ENCODE results near the gene ZBTB32. TPM values are rescaled to one million over a fixed set of nuclear protein-coding genes. Genes with fewer than 3 reads are reported as not detected.

Gene ZBTB32
- total and polyA plus RNA-seq, 2 experiments from 2014 or later, result 0.65 TPM; not detected in 1

GRCh38 chr19:35764432-35765315 lies 60.3 kb downstream of the ZBTB32 start:
- no peak for ATAC-seq
- no peak overlapping the region for H3K27ac Mint-ChIP-seq

More at GRCh38 chr19:35764432-35765315, 60.3 kb downstream of the ZBTB32 start:
- no peak overlapping the region for H3K4me2 ChIP-seq
- H3K27ac ChIP-seq (ENCODE audit: low read depth), result no peak overlapping the region
- H4K20me1 ChIP-seq (replicated peaks; ENCODE audit: insufficient read depth), result peaks cover 3% of the 10 kb centered on the region; the same call in 1 of the 2 replicates
- Mint-ChIP-seq H3K9me3 (no peaks in the 10 kb centered on the region), H3K4me3 (no peak overlapping the region), H3K27me3 (ENCODE audit: insufficient read depth, low read depth, poor library complexity) (peaks cover 6% of the 10 kb centered on the region), H3K4me1 (peaks cover 10% of the 10 kb centered on the region), H3K36me3 (ENCODE audit: low read depth) (peaks cover 40% of the 10 kb centered on the region)
- no peak overlapping the region for H2AFZ ChIP-seq
- TF ChIP-seq ZNF331 (CRISPR knock-in tag; IDR thresholded peaks at IDR 0.05; ENCODE audit: low read depth) (no peak), ZNF462 (CRISPR knock-in tag; IDR thresholded peaks at IDR 0.05) (no peak), REST (IDR thresholded peaks at IDR 0.05; ENCODE audit: unreplicated experiment) (no peak), ZNF114 (CRISPR knock-in tag; IDR thresholded peaks at IDR 0.05) (no peak), ETS1 (IDR thresholded peaks at IDR 0.05) (no peak), NANOG (IDR thresholded peaks at IDR 0.05; ENCODE audit: borderline replicate concordance) (no peak), EZH2phosphoT487 (IDR thresholded peaks at IDR 0.05; ENCODE audit: unreplicated experiment) (no peak), STAT1 (IDR thresholded peaks at IDR 0.05; ENCODE audit: unreplicated experiment) (no peak), EZH2 (IDR thresholded peaks at IDR 0.05; ENCODE audit: low read depth, unreplicated experiment) (no peak), CREB1 (CRISPR knock-in tag; IDR thresholded peaks at IDR 0.05; ENCODE audit: low read depth) (no peak), CTCF (conservative IDR thresholded peaks at IDR 0.05; ENCODE audit: low read depth in 2 of 2) (no peak)
- peaks cover 7% of the 10 kb centered on the region; the same call in 1 of the 2 replicates for H3F3A ChIP-seq (replicated peaks; ENCODE audit: low read depth)
- no peak overlapping the region for H3K4me3 ChIP-seq
- H3K79me2 ChIP-seq (replicated peaks; ENCODE audit: insufficient read depth), result peaks cover 2% of the 10 kb centered on the region
- H3K4me1 ChIP-seq (ENCODE audit: insufficient read depth), result peaks cover 8% of the 10 kb centered on the region; the same call in 1 of the 2 replicates
- peaks cover 6% of the 10 kb centered on the region; the same call in 1 of the 2 replicates for H3K36me3 ChIP-seq (ENCODE audit: insufficient read depth)
- no peaks in the 10 kb centered on the region for H3K27me3 ChIP-seq (ENCODE audit: insufficient read depth)
- no peaks in the 10 kb centered on the region for H3K9me2 ChIP-seq (ENCODE audit: insufficient read depth)
- no peak for DNase-seq (ENCODE audit: low spot score)
